Endothelial cell of umbilical vein (primary cell): Measurements from ENCODE around the gene PTK6. TPM values are rescaled to one million over a fixed set of nuclear protein-coding genes. Genes with fewer than 3 reads are reported as not detected.

Source experiments
- BruUV-seq: library from RNA; stranded (reverse); fragments of 400-500 nt; replicated peaks from 2 replicates; lab custom pipeline; 2021; lab: Mats Ljungman, UMichigan
- CTCF ChIA-PET: fragments of 300-600, 350-600 bp; sonication (Branson Sonifier 250); formaldehyde crosslinking; loops from one replicate; lab custom pipeline; 2021; ENCODE audit warnings: antibody characterized with exemption, inconsistent platforms; lab: Charles Lee
- POLR2A ChIA-PET: fragments of 300-600, 350-600 bp; sonication (Branson Sonifier 250); formaldehyde crosslinking; loops from one replicate; lab custom pipeline; 2021; ENCODE audit warnings: antibody characterized with exemption, inconsistent platforms; lab: Charles Lee
- DNase-seq: peaks from one replicate; pipeline ENCODE4 v3.0.0-alpha.2; 2011; ENCODE audit warnings: low read depth, low spot score
- FAIRE-seq: peaks from 2 replicates; lab custom pipeline; 2011; peaks lifted over from hg19 to GRCh38; lab: Jason Lieb, UNC
- H2AFZ ChIP-seq: 2 replicates; pipeline ENCODE4 v1.6.0; 2012; ENCODE audit warnings: low read depth, low read length, control low read depth, inconsistent platforms
- H3K27ac ChIP-seq: 2 replicates; pipeline ENCODE4 v1.5.1; 2011; ENCODE audit warnings: low read depth, mild to moderate bottlenecking, control low read depth, low read length, moderate library complexity; ENCODE audit not compliant: insufficient read depth
- H3K27me3 ChIP-seq, 2 experiments: 2 replicates each; pipeline versions ENCODE4 v1.6.0 to v1.6.1; 2011; ENCODE audit warnings: low read length in 2 of 2, mixed read lengths in 1 of 2; ENCODE audit not compliant: control insufficient read depth in 2 of 2, insufficient read depth in 2 of 2
- H3K36me3 ChIP-seq, 2 experiments: 2 replicates in 1 of 2; 3 replicates in 1 of 2; pipeline ENCODE4 v1.5.1; 2011; ENCODE audit warnings: low read length in 2 of 2, mild to moderate bottlenecking in 1 of 2, moderate library complexity in 1 of 2; ENCODE audit not compliant: control insufficient read depth in 2 of 2, insufficient read depth in 2 of 2; ENCODE audit errors: extremely low read depth in 1 of 2
- H3K4me1 ChIP-seq: 3 replicates; pipeline ENCODE4 v1.5.1; 2011; ENCODE audit warnings: mild to moderate bottlenecking, low read length; ENCODE audit not compliant: control insufficient read depth, insufficient read depth; ENCODE audit errors: extremely low read depth
- H3K4me2 ChIP-seq: 2 replicates; pipeline ENCODE4 v1.6.1; 2011; ENCODE audit warnings: low read length, control low read depth, mixed read lengths; ENCODE audit not compliant: insufficient read depth
- H3K4me3 ChIP-seq, 3 experiments: fragments of 200-600 bp in 1 of 3; sonication (generic), shearing (Covaris generic) in 1 of 3; replicated peaks in 1 of 3; 2 replicates each; pipeline ENCODE4 v1.5.1; 2011 to 2016; ENCODE audit warnings: control low read depth in 3 of 3, low read length in 3 of 3, mild to moderate bottlenecking in 2 of 3, inconsistent platforms in 1 of 3, low read depth in 1 of 3, moderate library complexity in 1 of 3; ENCODE audit not compliant: insufficient read depth in 1 of 3
- H3K79me2 ChIP-seq: 2 replicates; pipeline ENCODE4 v1.6.0; 2012; ENCODE audit warnings: low read length, inconsistent platforms; ENCODE audit not compliant: control insufficient read depth, insufficient read depth
- H3K9ac ChIP-seq: replicated peaks from 2 replicates; pipeline ENCODE3; 2011; ENCODE audit warnings: low read length, control low read depth; ENCODE audit not compliant: insufficient read depth; ENCODE audit errors: extremely low read depth
- H3K9me1 ChIP-seq: replicated peaks from 3 replicates; pipeline ENCODE4 v1.6.0; 2011; ENCODE audit warnings: mild to moderate bottlenecking, low read length; ENCODE audit not compliant: control insufficient read depth, insufficient read depth; ENCODE audit errors: extremely low read depth
- H3K9me3 ChIP-seq: replicated peaks from 2 replicates; pipeline ENCODE4 v1.5.1; 2012; ENCODE audit warnings: low read length, inconsistent platforms; ENCODE audit not compliant: control insufficient read depth, insufficient read depth
- H4K20me1 ChIP-seq: replicated peaks from 2 replicates; pipeline ENCODE3; 2011; ENCODE audit warnings: mild to moderate bottlenecking, low read length; ENCODE audit not compliant: control insufficient read depth, insufficient read depth; ENCODE audit errors: extremely low read depth
- EZH2 ChIP-seq: IDR thresholded peaks from 2 replicates; pipeline ENCODE4 v1.6.1; 2012; ENCODE audit warnings: borderline replicate concordance, low read depth, mild to moderate bottlenecking, moderate library complexity, low read length, inconsistent platforms; ENCODE audit not compliant: severe bottlenecking
- FOS ChIP-seq: IDR thresholded peaks from 2 replicates; pipeline ENCODE4 v1.6.1; 2011; ENCODE audit warnings: mild to moderate bottlenecking, low read length, moderate library complexity, borderline replicate concordance; ENCODE audit not compliant: insufficient read depth
- POLR2AphosphoS5 ChIP-seq: IDR thresholded peaks from 2 replicates; pipeline ENCODE4 v1.6.1; 2012; ENCODE audit warnings: low read depth, mild to moderate bottlenecking, control low read depth, low read length, moderate library complexity; ENCODE audit not compliant: insufficient read depth
- dilution Hi-C: fragments of 300-500 bp; cut with MboI; formaldehyde crosslinking; loops from one replicate; pipeline ENCODE4 v1.15.0; 2019; ENCODE audit warnings: low sequenced_read_pairs; ENCODE audit not compliant: extremely low pct_ligation_motif_present
- intact Hi-C: fragments of 100-400 bp; cut with micrococcal nuclease; formaldehyde crosslinking; loops from one replicate; pipeline ENCODE4 v1.10.0; 2022
- polyA plus RNA-seq, 4 experiments: library from polyadenylated mRNA; depleted of rRNA in 3 of 4; stranded (reverse) in 3 of 4; unstranded in 1 of 4; fragments of >200 nt; gene quantifications; 2 replicates each; pipeline versions ENCODE4 v1.2.1 to v1.2.3, GENCODE V29; 2011 to 2012; ENCODE audit warnings: missing spikeins in 1 of 4
- total RNA-seq: library from RNA; stranded (reverse); gene quantifications from 2 replicates; pipeline ENCODE4 v1.2.3, GENCODE V29; 2021
- TF ChIP-seq, protein P1 (sequence below), 2 donors: IDR thresholded peaks; 1 replicate in 1 of 2; 2 replicates in 1 of 2; pipeline ENCODE4 v1.5.1; 2011; ENCODE audit warnings: low read length in 2 of 2, mild to moderate bottlenecking in 2 of 2, moderate library complexity in 2 of 2, control low read depth in 1 of 2, inconsistent platforms in 1 of 2, low read depth in 1 of 2; ENCODE audit not compliant: insufficient read depth in 1 of 2; ENCODE audit errors: extremely low read depth in 1 of 2

Gene PTK6
- total and polyA plus RNA-seq, 2 donors (not counting 3 experiments of a cell fraction or from before 2014, with no cell fraction given): 0.18 TPM; not detected in 1

DNA sequence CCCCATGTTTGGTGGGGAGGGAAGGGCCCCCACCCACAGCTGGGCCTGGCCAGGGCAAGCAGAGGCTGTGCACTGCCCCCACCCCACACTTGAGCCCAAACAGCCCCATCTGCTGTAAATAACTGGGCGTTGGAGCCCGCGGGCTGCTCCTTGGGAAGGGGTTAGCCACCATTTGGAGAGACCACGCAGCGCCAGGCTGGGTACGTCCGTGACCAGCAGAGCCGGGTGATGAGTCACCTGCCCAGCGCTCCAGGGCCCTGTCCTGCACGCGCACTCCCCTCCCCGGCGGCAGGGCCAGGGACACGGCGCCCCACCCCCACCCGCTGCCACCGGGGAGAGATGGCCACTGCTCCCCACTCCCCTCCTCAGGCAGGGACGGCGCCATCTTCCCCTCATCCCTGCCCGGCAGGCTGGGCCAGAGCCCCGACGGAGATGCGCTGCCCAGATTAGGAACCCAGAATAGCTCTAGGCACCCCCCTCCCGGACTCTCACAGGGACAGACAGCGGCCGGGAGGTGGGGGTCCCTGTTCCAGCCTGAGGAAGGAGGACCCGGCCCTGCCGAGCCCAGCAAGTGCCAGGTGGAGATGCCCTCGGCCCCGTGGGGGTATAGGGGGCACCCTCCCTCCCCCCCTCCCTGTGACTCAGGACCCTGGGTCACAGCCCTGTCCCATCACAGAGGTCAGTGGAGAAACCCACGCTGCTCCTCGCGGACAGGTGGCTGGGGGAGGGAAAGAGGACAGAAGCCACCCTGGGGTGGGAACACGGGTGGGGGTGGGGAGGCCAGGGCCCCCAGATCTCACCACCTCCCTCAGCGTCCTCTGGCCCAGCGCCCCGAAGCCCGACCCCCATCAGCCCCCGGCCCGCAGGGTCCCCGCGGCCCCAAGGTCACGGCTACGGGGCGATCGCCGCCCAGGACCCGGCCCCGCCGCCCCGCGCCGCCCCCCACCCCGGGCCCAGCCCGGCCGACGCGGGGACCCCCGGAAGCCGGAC, 38.9 kb downstream of the PTK6 start:
- H3K4me1 ChIP-seq: no peaks in the 10 kb centered on the region
- intact Hi-C loops (loop anchor here (2.0 kb wide), 1 partner anchor 477 kb away; no protein-coding TSS in a partner anchor), dilution Hi-C loops (no loop called here)
- no peak overlapping the region for H3K4me2 ChIP-seq
- peak overlapping the region in 1 of 3 experiments; percentile 2 for H3K4me3 ChIP-seq
- no peaks in the 10 kb centered on the region for H3K36me3 ChIP-seq
- CTCF ChIA-PET: interaction anchor here (2.5 kb wide), 3 partner anchors 23 to 476 kb away, joined by 16 to 30 read pairs (median 28); partner anchors contain the start of genes PPDPF and PTK6
- H3K9me1 ChIP-seq: no peaks in the 10 kb centered on the region
- H3K27ac ChIP-seq: no peak overlapping the region
- no TSS peak for BruUV-seq
- no peak overlapping the region for H2AFZ ChIP-seq
- no peaks in the 10 kb centered on the region for H3K27me3 ChIP-seq
- no peak for FAIRE-seq
- no peaks in the 10 kb centered on the region for H3K9me3 ChIP-seq
- POLR2A ChIA-PET: no interaction called here
- TF ChIP-seq FOS (peak; percentile 46), POLR2AphosphoS5 (no peak), EZH2 (peak; percentile 19)
- TF ChIP-seq, protein P1, sequence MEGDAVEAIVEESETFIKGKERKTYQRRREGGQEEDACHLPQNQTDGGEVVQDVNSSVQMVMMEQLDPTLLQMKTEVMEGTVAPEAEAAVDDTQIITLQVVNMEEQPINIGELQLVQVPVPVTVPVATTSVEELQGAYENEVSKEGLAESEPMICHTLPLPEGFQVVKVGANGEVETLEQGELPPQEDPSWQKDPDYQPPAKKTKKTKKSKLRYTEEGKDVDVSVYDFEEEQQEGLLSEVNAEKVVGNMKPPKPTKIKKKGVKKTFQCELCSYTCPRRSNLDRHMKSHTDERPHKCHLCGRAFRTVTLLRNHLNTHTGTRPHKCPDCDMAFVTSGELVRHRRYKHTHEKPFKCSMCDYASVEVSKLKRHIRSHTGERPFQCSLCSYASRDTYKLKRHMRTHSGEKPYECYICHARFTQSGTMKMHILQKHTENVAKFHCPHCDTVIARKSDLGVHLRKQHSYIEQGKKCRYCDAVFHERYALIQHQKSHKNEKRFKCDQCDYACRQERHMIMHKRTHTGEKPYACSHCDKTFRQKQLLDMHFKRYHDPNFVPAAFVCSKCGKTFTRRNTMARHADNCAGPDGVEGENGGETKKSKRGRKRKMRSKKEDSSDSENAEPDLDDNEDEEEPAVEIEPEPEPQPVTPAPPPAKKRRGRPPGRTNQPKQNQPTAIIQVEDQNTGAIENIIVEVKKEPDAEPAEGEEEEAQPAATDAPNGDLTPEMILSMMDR (IDR thresholded peaks at IDR 0.05; ENCODE audit: extremely low read depth in 1 of 2, insufficient read depth in 1 of 2, low read depth in 1 of 2, low read length in 2 of 2): no peak
- no peaks in the 10 kb centered on the region for H3K79me2 ChIP-seq
- DNase-seq: no peak
- no peaks in the 10 kb centered on the region for H4K20me1 ChIP-seq
- H3K9ac ChIP-seq: no peak overlapping the region
